ENCODE data around the gene WARS2.

DNA sequence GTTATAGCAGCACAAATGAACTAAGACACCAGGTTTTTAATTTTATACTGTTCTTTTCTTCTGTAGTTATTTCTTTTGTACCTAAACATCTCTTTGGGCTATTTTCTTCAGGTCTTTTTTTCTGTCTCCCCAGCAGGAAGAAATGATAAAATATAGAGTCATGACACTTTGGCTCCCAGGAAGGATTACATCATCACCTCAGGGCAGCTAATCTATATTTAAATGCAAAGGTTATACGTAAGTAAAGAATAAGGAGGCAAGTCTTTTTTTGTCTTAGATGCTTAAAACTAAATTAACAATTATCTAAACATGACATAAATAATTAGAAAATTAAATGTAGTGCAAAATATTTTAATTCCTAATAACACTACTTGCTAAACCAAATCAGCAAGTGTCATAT is 57.0 kb downstream of the WARS2 start:
- TF ChIP-seq, protein P1, sequence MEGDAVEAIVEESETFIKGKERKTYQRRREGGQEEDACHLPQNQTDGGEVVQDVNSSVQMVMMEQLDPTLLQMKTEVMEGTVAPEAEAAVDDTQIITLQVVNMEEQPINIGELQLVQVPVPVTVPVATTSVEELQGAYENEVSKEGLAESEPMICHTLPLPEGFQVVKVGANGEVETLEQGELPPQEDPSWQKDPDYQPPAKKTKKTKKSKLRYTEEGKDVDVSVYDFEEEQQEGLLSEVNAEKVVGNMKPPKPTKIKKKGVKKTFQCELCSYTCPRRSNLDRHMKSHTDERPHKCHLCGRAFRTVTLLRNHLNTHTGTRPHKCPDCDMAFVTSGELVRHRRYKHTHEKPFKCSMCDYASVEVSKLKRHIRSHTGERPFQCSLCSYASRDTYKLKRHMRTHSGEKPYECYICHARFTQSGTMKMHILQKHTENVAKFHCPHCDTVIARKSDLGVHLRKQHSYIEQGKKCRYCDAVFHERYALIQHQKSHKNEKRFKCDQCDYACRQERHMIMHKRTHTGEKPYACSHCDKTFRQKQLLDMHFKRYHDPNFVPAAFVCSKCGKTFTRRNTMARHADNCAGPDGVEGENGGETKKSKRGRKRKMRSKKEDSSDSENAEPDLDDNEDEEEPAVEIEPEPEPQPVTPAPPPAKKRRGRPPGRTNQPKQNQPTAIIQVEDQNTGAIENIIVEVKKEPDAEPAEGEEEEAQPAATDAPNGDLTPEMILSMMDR (conservative IDR thresholded peaks at IDR 0.05; ENCODE audit: low read length) = no peak
- TF ChIP-seq EZH2phosphoT487 (IDR thresholded peaks at IDR 0.05; ENCODE audit: borderline replicate concordance, low read depth, low read length) = no peak
